H1 (cell line): ENCODE results near the gene ARMC9. TPM values are rescaled to one million over a fixed set of nuclear protein-coding genes. Genes with fewer than 3 reads are reported as not detected.

Experiments used
- CTCF ChIA-PET: fragments of 300-600 bp; sonication (Branson Sonifier 250); formaldehyde crosslinking; loops from one replicate; lab custom pipeline; 2021; ENCODE audit not compliant: partially characterized antibody; lab: Charles Lee
- POLR2A ChIA-PET: fragments of 300-600 bp; sonication (Branson Sonifier 250); formaldehyde crosslinking; loops from one replicate; lab custom pipeline; 2021; ENCODE audit warnings: inconsistent platforms; ENCODE audit not compliant: partially characterized antibody; lab: Charles Lee
- DNase-seq, 2 experiments: peaks; one replicate each; pipeline versions ENCODE4 v3.0.0 to v3.0.0-alpha.2; 2010 to 2022; ENCODE audit warnings: low spot score in 2 of 2, low read depth in 1 of 2, mixed read lengths in 1 of 2
- FAIRE-seq: peaks from 2 replicates; lab custom pipeline; 2011; peaks lifted over from hg19 to GRCh38; lab: Jason Lieb, UNC
- H2AFZ ChIP-seq: 2 replicates; pipeline ENCODE4 v1.8.1; 2012; ENCODE audit warnings: low read length, inconsistent platforms
- H2AK5ac ChIP-seq: 2 replicates; pipeline ENCODE4 v1.6.1; 2013; ENCODE audit warnings: low read depth, low read length
- H2BK120ac ChIP-seq: replicated peaks from 2 replicates; pipeline ENCODE3; 2013; ENCODE audit warnings: low read depth, low read length, inconsistent platforms
- H2BK12ac ChIP-seq: 2 replicates; pipeline ENCODE4 v1.6.1; 2013; ENCODE audit warnings: low read depth, low read length
- H2BK15ac ChIP-seq: 2 replicates; pipeline ENCODE4 v1.6.1; 2013; ENCODE audit warnings: low read length
- H2BK20ac ChIP-seq: 2 replicates; pipeline ENCODE4 v1.6.1; 2013; ENCODE audit warnings: low read length
- H2BK5ac ChIP-seq: 2 replicates; pipeline ENCODE4 v1.6.1; 2013; ENCODE audit warnings: low read depth, low read length
- H3K14ac ChIP-seq: 2 replicates; pipeline ENCODE4 v1.6.1; 2013; ENCODE audit warnings: inconsistent platforms; ENCODE audit not compliant: insufficient read length
- H3K18ac ChIP-seq: 2 replicates; pipeline ENCODE4 v1.6.1; 2013; ENCODE audit warnings: low read length; ENCODE audit errors: extremely low read depth
- H3K23ac ChIP-seq: 2 replicates; pipeline ENCODE4 v1.6.1; 2013; ENCODE audit warnings: inconsistent platforms; ENCODE audit not compliant: insufficient read length
- H3K23me2 ChIP-seq: 2 replicates; pipeline ENCODE4 v1.6.1; 2013; ENCODE audit warnings: low read depth, low read length
- H3K27ac ChIP-seq: 2 replicates; pipeline ENCODE4 v1.6.1; 2011; ENCODE audit warnings: low read depth, low read length, inconsistent platforms
- H3K27me3 ChIP-seq, 4 experiments: replicated peaks in 1 of 4; 1 replicate in 1 of 4; 2 replicates in 3 of 4; pipeline versions ENCODE4 v1.6.1 to v1.8.1; 2011 to 2013; ENCODE audit warnings: low read length in 3 of 4, mild to moderate bottlenecking in 3 of 4, inconsistent platforms in 2 of 4, mixed read lengths in 2 of 4, moderate library complexity in 1 of 4; ENCODE audit not compliant: control insufficient read depth in 3 of 4, insufficient read depth in 3 of 4; ENCODE audit errors: extremely low read depth in 1 of 4
- H3K36me3 ChIP-seq, 4 experiments: 2 replicates each; pipeline versions ENCODE4 v1.6.1 to v1.8.1; 2011 to 2013; ENCODE audit warnings: mild to moderate bottlenecking in 4 of 4, low read length in 3 of 4, moderate library complexity in 2 of 4, control low read depth in 1 of 4, inconsistent platforms in 1 of 4; ENCODE audit not compliant: insufficient read depth in 4 of 4, control insufficient read depth in 2 of 4
- H3K4ac ChIP-seq: replicated peaks from 2 replicates; pipeline ENCODE3; 2013; ENCODE audit warnings: low read length, low read depth, mixed read lengths, inconsistent platforms; ENCODE audit not compliant: insufficient read length
- H3K4me1 ChIP-seq, 4 experiments: replicated peaks in 1 of 4; 1 replicate in 1 of 4; 2 replicates in 3 of 4; pipeline versions ENCODE4 v1.6.1 to v1.8.1; 2011 to 2013; ENCODE audit warnings: low read length in 3 of 4, inconsistent platforms in 2 of 4, mixed read lengths in 1 of 4; ENCODE audit not compliant: insufficient read depth in 4 of 4, control insufficient read depth in 3 of 4
- H3K4me2 ChIP-seq, 2 experiments: 2 replicates each; pipeline versions ENCODE4 v1.6.1 to v1.8.1; 2011 to 2013; ENCODE audit warnings: low read depth in 2 of 2, low read length in 2 of 2, control low read depth in 1 of 2, inconsistent platforms in 1 of 2, mild to moderate bottlenecking in 1 of 2; ENCODE audit not compliant: insufficient read depth in 1 of 2
- H3K4me3 ChIP-seq, 4 experiments: fragments of 200-600, 300-600 bp in 1 of 4; sonication (generic), shearing (Covaris generic), sonication (Bioruptor Twin) in 1 of 4; 2 replicates each; pipeline versions ENCODE4 v1.5.1 to v1.8.1; 2011 to 2016; ENCODE audit warnings: low read length in 4 of 4, low read depth in 3 of 4, control low read depth in 2 of 4, inconsistent platforms in 2 of 4, mild to moderate bottlenecking in 2 of 4, mixed read lengths in 1 of 4, moderate library complexity in 1 of 4; ENCODE audit not compliant: insufficient read depth in 2 of 4; ENCODE audit errors: extremely low read depth in 1 of 4
- H3K56ac ChIP-seq: replicated peaks from 2 replicates; pipeline ENCODE3; 2013; ENCODE audit warnings: low read depth, mild to moderate bottlenecking, mixed read lengths, low read length, inconsistent platforms; ENCODE audit not compliant: insufficient read length
- H3K79me1 ChIP-seq: 2 replicates; pipeline ENCODE4 v1.6.1; 2013; ENCODE audit warnings: low read depth, low read length, control low read depth
- H3K79me2 ChIP-seq, 2 experiments: 2 replicates each; pipeline versions ENCODE4 v1.6.1 to v1.8.1; 2012 to 2013; ENCODE audit warnings: low read length in 2 of 2, mild to moderate bottlenecking in 2 of 2, inconsistent platforms in 1 of 2; ENCODE audit not compliant: insufficient read depth in 2 of 2, control insufficient read depth in 1 of 2
- H3K9ac ChIP-seq, 4 experiments: replicated peaks in 1 of 4; 1 replicate in 1 of 4; 2 replicates in 3 of 4; pipeline versions ENCODE4 v1.6.1 to v1.8.1; 2011 to 2013; ENCODE audit warnings: low read depth in 3 of 4, low read length in 3 of 4, control low read depth in 2 of 4, mild to moderate bottlenecking in 2 of 4, moderate library complexity in 2 of 4, inconsistent platforms in 1 of 4; ENCODE audit errors: extremely low read depth in 1 of 4
- H3K9me3 ChIP-seq, 2 experiments: 2 replicates each; pipeline versions ENCODE4 v1.6.1 to v1.8.1; 2012 to 2013; ENCODE audit warnings: mild to moderate bottlenecking in 2 of 2, moderate library complexity in 2 of 2, control low read depth in 1 of 2, inconsistent platforms in 1 of 2, low read depth in 1 of 2, low read length in 1 of 2, mixed read lengths in 1 of 2; ENCODE audit not compliant: insufficient read depth in 2 of 2
- H4K20me1 ChIP-seq, 2 experiments: replicated peaks in 1 of 2; 2 replicates each; pipeline versions ENCODE3 to v1.8.1; 2011 to 2013; ENCODE audit warnings: inconsistent platforms in 2 of 2, low read length in 2 of 2, mild to moderate bottlenecking in 1 of 2; ENCODE audit not compliant: insufficient read depth in 2 of 2, control insufficient read depth in 1 of 2
- H4K5ac ChIP-seq: 2 replicates; pipeline ENCODE4 v1.6.1; 2013; ENCODE audit warnings: low read length, low read depth, mixed read lengths, inconsistent platforms; ENCODE audit not compliant: insufficient read length
- H4K8ac ChIP-seq: 2 replicates; pipeline ENCODE4 v1.8.0; 2013; ENCODE audit warnings: mild to moderate bottlenecking, moderate library complexity, low read length, inconsistent platforms; ENCODE audit not compliant: insufficient read depth; ENCODE audit errors: extremely low read depth
- H4K91ac ChIP-seq: replicated peaks from 2 replicates; pipeline ENCODE3; 2013; ENCODE audit warnings: low read length, mixed read lengths, inconsistent platforms; ENCODE audit not compliant: insufficient read length
- ASH2L ChIP-seq: fragments of 200-600, 300-600 bp; sonication (generic); IDR thresholded peaks from one replicate; pipeline ENCODE4 v1.7.1; 2017; ENCODE audit warnings: low read length
- BACH1 ChIP-seq: IDR thresholded peaks from 2 replicates; pipeline ENCODE4 v1.6.1; 2012; ENCODE audit warnings: low read length, improper control_type of control experiment
- CHD1 ChIP-seq: IDR thresholded peaks from 2 replicates; pipeline ENCODE4 v1.6.1; 2012; ENCODE audit warnings: low read depth, low read length, improper control_type of control experiment
- CREB1 ChIP-seq: IDR thresholded peaks from 2 replicates; pipeline ENCODE4 v1.6.1; 2012; ENCODE audit warnings: inconsistent platforms
- GTF2F1 ChIP-seq: IDR thresholded peaks from 2 replicates; pipeline ENCODE4 v1.6.1; 2012; ENCODE audit warnings: low read depth, low read length, improper control_type of control experiment, borderline replicate concordance
- HDAC2 ChIP-seq, 2 experiments: fragments of 300-600 bp in 1 of 2; sonication (generic) in 1 of 2; IDR thresholded peaks; 2 replicates each; pipeline ENCODE4 v1.6.1; 2011 to 2012; ENCODE audit warnings: low read depth in 2 of 2, low read length in 2 of 2, mild to moderate bottlenecking in 2 of 2, moderate library complexity in 2 of 2, borderline replicate concordance in 1 of 2, inconsistent platforms in 1 of 2
- HDAC6 ChIP-seq: IDR thresholded peaks from one replicate; pipeline ENCODE4 v1.7.1; 2012; ENCODE audit warnings: low read depth, mild to moderate bottlenecking, inconsistent platforms, low read length, moderate library complexity
- KDM4A ChIP-seq: IDR thresholded peaks from one replicate; pipeline ENCODE4 v1.7.1; 2012; ENCODE audit warnings: low read depth, mild to moderate bottlenecking, moderate library complexity, low read length, inconsistent platforms; ENCODE audit not compliant: severe bottlenecking
- RNF2 ChIP-seq: fragments of 200-900, 300-1000 bp; sonication (generic); IDR thresholded peaks from 2 replicates; pipeline ENCODE4 v1.7.1; 2016; ENCODE audit warnings: borderline replicate concordance, low read depth, mild to moderate bottlenecking, antibody characterized with exemption, low read length; ENCODE audit not compliant: poor library complexity, severe bottlenecking; ENCODE audit errors: missing control alignments
- SIX5 ChIP-seq: IDR thresholded peaks from 2 replicates; pipeline ENCODE4 v1.6.1; 2011; ENCODE audit warnings: mild to moderate bottlenecking, low read depth, low read length
- SP2 ChIP-seq: IDR thresholded peaks from 2 replicates; pipeline ENCODE4 v1.6.1; 2012; ENCODE audit warnings: mild to moderate bottlenecking, low read length, inconsistent platforms
- TAF7 ChIP-seq: optimal IDR thresholded peaks from 2 replicates; pipeline ENCODE3; 2011; ENCODE audit warnings: low read depth, mild to moderate bottlenecking, inconsistent platforms, low read length, moderate library complexity, borderline replicate concordance
- TBP ChIP-seq: IDR thresholded peaks from 2 replicates; pipeline ENCODE4 v1.6.1; 2011; ENCODE audit warnings: low read depth, low read length, improper control_type of control experiment
- TCF12 ChIP-seq: IDR thresholded peaks from 2 replicates; pipeline ENCODE4 v1.6.1; 2011; ENCODE audit warnings: low read depth, mild to moderate bottlenecking, low read length
- ZNF274 ChIP-seq: IDR thresholded peaks from 2 replicates; pipeline ENCODE4 v1.7.0; 2012; ENCODE audit warnings: low read length, borderline replicate concordance; ENCODE audit errors: extremely low read depth
- WGBS, 2 experiments: shearing (Covaris generic) in 1 of 2; methylation state at CpG; one replicate each; pipeline versions ENCODE4 v1.1.6 to v1.1.7; 2013 to 2015; ENCODE audit warnings: low lambda C conversion rate in 2 of 2, mixed read lengths in 2 of 2, inconsistent platforms in 1 of 2, low coverage in 1 of 2, missing lambda C conversion rate in 1 of 2; ENCODE audit not compliant: insufficient replicate concordance in 2 of 2, insufficient coverage in 1 of 2, insufficient read length in 1 of 2; ENCODE audit errors: extremely low coverage in 1 of 2, missing lambda C conversion rate in 1 of 2; 5-methylcytosine and 5-hydroxymethylcytosine counted together
- polyA plus RNA-seq, 7 experiments: library from polyadenylated mRNA; depleted of rRNA in 3 of 7; stranded (reverse) in 5 of 7; unstranded in 2 of 7; fragments of >200 nt in 5 of 7; fragments of 200-250 nt in 2 of 7; gene quantifications; 1 replicate in 5 of 7; 2 replicates in 1 of 7; 4 replicates in 1 of 7; pipeline versions ENCODE4 v1.2.1 to v1.2.3, GENCODE V29; 2011 to 2013; ENCODE audit warnings: missing spikeins in 2 of 7, mixed read lengths in 2 of 7
- total RNA-seq: library from RNA; stranded (reverse); fragmentation: NEBNext Ultra II Directional; extraction: Animal tissue kit (Norgen Biotek cat#: 25700); gene quantifications from 2 replicates; pipeline ENCODE4 v1.2.1, GENCODE V29; 2021

ARMC9 gene
- total and polyA plus RNA-seq, 2 of the 8 experiments (the other 6 are each of a cell fraction or from before 2014, with no cell fraction given), result 23.2 to 36.1 TPM

- H2BK5ac ChIP-seq, result peak overlapping the region; percentile 30; the same call in 1 of the 2 replicates
- no peaks in the 10 kb centered on the region for H4K20me1 ChIP-seq
- no peaks in the 10 kb centered on the region for H3K9me3 ChIP-seq
- no peak overlapping the region for H3K4me2 ChIP-seq
- no peak for FAIRE-seq
- no peak overlapping the region for H3K27ac ChIP-seq
- no peaks in the 10 kb centered on the region for H3K79me2 ChIP-seq
- H3K23ac ChIP-seq, result no peak overlapping the region
- no peaks in the 10 kb centered on the region for H3K36me3 ChIP-seq
- no peak overlapping the region for H4K8ac ChIP-seq
- H3K4me1 ChIP-seq, result peaks cover 4 to 17% (median 4%) of the 10 kb centered on the region in 4 experiments
- peak overlapping the region; percentile 29 for H4K91ac ChIP-seq
- ChIA-PET POLR2A (no interaction called here), CTCF (interaction anchor here (1.7 to 26.8 kb wide), 3 partner anchors 13 to 42 kb away, joined by 4 to 617 read pairs (median 9); partner anchors contain the start of gene B3GNT7)
- H3K14ac ChIP-seq, result no peak overlapping the region
- 91% methylated on average over 4 of the region's 4 CpGs; no CpG with 5 or more reads in 1 of the 2 experiments for WGBS, 2 experiments
- DNase-seq, result no peak
- no peak overlapping the region for H3K18ac ChIP-seq
- H4K5ac ChIP-seq, result no peak overlapping the region
- H3K27me3 ChIP-seq, result no peaks in the 10 kb centered on the region
- H3K79me1 ChIP-seq, result no peaks in the 10 kb centered on the region
- H2BK120ac ChIP-seq, result no peak overlapping the region
- no peak overlapping the region for H3K56ac ChIP-seq
- no peak overlapping the region for H3K9ac ChIP-seq
- peak overlapping the region; percentile 13; the same call in 1 of the 2 replicates for H2BK15ac ChIP-seq
- H3K23me2 ChIP-seq, result no peaks in the 10 kb centered on the region
- no peak overlapping the region for H2AFZ ChIP-seq
- H2BK20ac ChIP-seq, result no peak overlapping the region
- no peak overlapping the region for H2AK5ac ChIP-seq
- H3K4ac ChIP-seq, result no peak overlapping the region
- H2BK12ac ChIP-seq, result peak overlapping the region; percentile 44; the same call in 1 of the 2 replicates
- H3K4me3 ChIP-seq, result no peak overlapping the region
- TF ChIP-seq ASH2L (no peak), TBP (no peak), ZNF274 (no peak), SIX5 (no peak), TAF7 (no peak), HDAC2 (IDR thresholded peaks at IDR 0.05; ENCODE audit: borderline replicate concordance in 1 of 2, low read depth in 2 of 2, low read length in 2 of 2) (no peak), GTF2F1 (no peak), TCF12 (no peak), CREB1 (no peak), SP2 (no peak), KDM4A (no peak), RNF2 (no peak), CHD1 (no peak), BACH1 (no peak), HDAC6 (no peak)
These were observed 159.5 kb downstream of the ARMC9 start for GRCh38 chr2:231357931-231358330.
